C4-2B (cell line): ENCODE results near the gene NXF1.

Experiments
- CTCF ChIP-seq: fragments of 450-650 bp; conservative IDR thresholded peaks from 2 replicates; pipeline ENCODE4 v1.5.1; 2017; ENCODE audit warnings: mild to moderate bottlenecking
- ZFX ChIP-seq: fragments of 450-650 bp; IDR thresholded peaks from 2 replicates; pipeline ENCODE4 v1.6.1; 2017

GRCh38 chr11:62791501-62792201 lies 13.6 kb downstream of the NXF1 start, which contains the start of gene TMEM223:
- TF ChIP-seq CTCF (no peak), ZFX (peak; percentile 58; the same call in 1 of the 2 replicates)
